Activated T-helper 2 cell treated with anti-CD3 and anti-CD28 coated beads, Interferon-gamma antibody, Interleukin-2, Interleukin-4, amounts not matched to agents 10 μg/mL and 5 μg/mL and 100 μg/mL, durations not matched to agents 14 hours and 24 hours and 36 hours (primary cell): Measurements from ENCODE around the gene ZNF609. TPM values are rescaled to one million over a fixed set of nuclear protein-coding genes. Genes with fewer than 3 reads are reported as not detected.
A peak's percentile ranks its signal among the peaks of the same experiment; 100 is the strongest.

Experiments used
- DNase-seq: peaks from one replicate; pipeline ENCODE4 v3.0.0; 2021; ENCODE audit warnings: low spot score
- H3K27ac Mint-ChIP-seq: one replicate; pipeline ENCODE4 v1.8.0; 2021; ENCODE audit warnings: mixed read lengths
- H3K27me3 Mint-ChIP-seq: one replicate; pipeline ENCODE4 v1.8.0; 2021; ENCODE audit warnings: low read depth, mixed read lengths
- H3K36me3 Mint-ChIP-seq: one replicate; pipeline ENCODE4 v1.8.0; 2021; ENCODE audit warnings: low read depth, mixed read lengths
- H3K4me1 Mint-ChIP-seq: one replicate; pipeline ENCODE4 v1.8.0; 2021; ENCODE audit warnings: low read depth, mixed read lengths
- H3K4me3 Mint-ChIP-seq: one replicate; pipeline ENCODE4 v1.8.0; 2021; ENCODE audit warnings: low read depth, mild to moderate bottlenecking, moderate library complexity, mixed read lengths
- H3K9me3 Mint-ChIP-seq: one replicate; pipeline ENCODE4 v1.8.0; 2021; ENCODE audit warnings: mixed read lengths
- intact Hi-C: fragments of 100-400 bp; cut with micrococcal nuclease; formaldehyde crosslinking; loops from one replicate; pipeline ENCODE4 v1.15.1; 2023
- total RNA-seq: library from RNA; stranded (reverse); gene quantifications from 2 replicates; pipeline ENCODE4 v1.2.3, GENCODE V29; 2022

The ZNF609 gene
- total RNA-seq, 1 donor from 2014 or later = 50.9 TPM

GRCh38 chr15:64536244-64536836 is 76.0 kb downstream of the ZNF609 start:
- no peaks in the 10 kb centered on the region for H3K27me3 Mint-ChIP-seq
- intact Hi-C loops = loop anchor here (5.0 kb wide), 1 partner anchor 46 kb away; no protein-coding TSS in a partner anchor

GRCh38 chr15:64542091-64542490 is 81.7 kb downstream of the ZNF609 start:
- Mint-ChIP-seq H3K4me3 (no peak overlapping the region), H3K9me3 (no peaks in the 10 kb centered on the region), H3K27me3 (no peaks in the 10 kb centered on the region), H3K27ac (no peak overlapping the region), H3K4me1 (peaks cover 20% of the 10 kb centered on the region), H3K36me3 (peaks cover 7% of the 10 kb centered on the region)
- DNase-seq = no peak
- intact Hi-C loops = no loop called here

More at GRCh38 chr15:64536244-64536836, 76.0 kb downstream of the ZNF609 start:
- Mint-ChIP-seq H3K27ac (peak overlapping the region; percentile 53), H3K9me3 (no peaks in the 10 kb centered on the region), H3K4me3 (peak overlapping the region; percentile 2), H3K4me1 (peaks cover 43% of the 10 kb centered on the region), H3K36me3 (peaks cover 19% of the 10 kb centered on the region)
- DNase-seq = no peak

GRCh38 chr15:64544450-64544849 is 84.1 kb downstream of the ZNF609 start:
- intact Hi-C loops = no loop called here
- H3K4me3 Mint-ChIP-seq = no peak overlapping the region
- no peak for DNase-seq
- no peaks in the 10 kb centered on the region for H3K9me3 Mint-ChIP-seq
- peaks cover 24% of the 10 kb centered on the region for H3K4me1 Mint-ChIP-seq
- peaks cover 9% of the 10 kb centered on the region for H3K36me3 Mint-ChIP-seq
- no peaks in the 10 kb centered on the region for H3K27me3 Mint-ChIP-seq
- H3K27ac Mint-ChIP-seq = no peak overlapping the region

- H3K27me3 Mint-ChIP-seq = no peaks in the 10 kb centered on the region
- peaks cover 22% of the 10 kb centered on the region for H3K4me1 Mint-ChIP-seq
- H3K27ac Mint-ChIP-seq = no peak overlapping the region
- H3K36me3 Mint-ChIP-seq = peaks cover 10% of the 10 kb centered on the region
- no peak for DNase-seq
- H3K9me3 Mint-ChIP-seq = no peaks in the 10 kb centered on the region
- H3K4me3 Mint-ChIP-seq = no peak overlapping the region
- intact Hi-C loops = no loop called here
These were observed 86.9 kb downstream of the ZNF609 start for GRCh38 chr15:64547275-64547674.

DNA sequence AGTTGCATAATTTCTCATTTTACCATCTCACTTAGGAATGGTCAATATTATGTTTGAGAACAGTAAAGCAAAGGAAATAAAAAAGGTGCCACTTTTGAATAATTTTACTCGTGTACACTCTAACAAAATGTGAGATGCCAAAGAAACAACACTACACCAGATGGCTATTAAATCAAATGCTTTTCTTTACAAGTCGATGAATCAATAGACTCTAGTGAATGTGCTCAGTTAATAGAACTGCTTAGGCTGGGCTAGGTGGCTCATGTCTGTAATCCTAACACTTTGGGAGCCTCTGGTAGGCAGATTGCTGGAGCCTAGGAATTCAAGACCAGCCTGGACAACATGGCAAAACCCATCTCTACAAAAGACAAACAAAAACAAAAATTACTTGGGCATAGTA is 87.9 kb downstream of the ZNF609 start:
- Mint-ChIP-seq H3K4me3 (no peak overlapping the region), H3K27ac (no peak overlapping the region), H3K36me3 (peaks cover 10% of the 10 kb centered on the region), H3K27me3 (no peaks in the 10 kb centered on the region), H3K4me1 (peaks cover 21% of the 10 kb centered on the region), H3K9me3 (no peaks in the 10 kb centered on the region)
- intact Hi-C loops = no loop called here
- no peak for DNase-seq

DNA sequence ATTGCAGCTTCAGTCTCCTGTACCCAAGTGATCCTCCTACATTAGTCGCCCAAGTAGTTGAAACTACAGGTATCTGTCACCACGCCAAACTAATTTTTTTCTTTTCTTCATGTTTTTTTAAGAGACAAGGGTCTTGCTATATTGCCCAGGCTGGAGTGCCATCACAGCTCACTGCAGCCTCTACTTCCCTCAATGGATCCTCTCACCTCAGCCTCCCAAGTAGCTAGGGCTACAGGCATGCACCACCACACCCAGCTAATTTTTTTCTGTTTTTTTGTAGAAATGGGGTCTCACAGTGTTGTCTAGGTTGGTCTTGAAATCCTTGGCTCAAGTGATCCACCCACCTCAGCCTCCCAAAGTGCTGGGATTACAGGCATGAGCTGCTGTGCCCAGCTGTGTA is 89.5 kb downstream of the ZNF609 start:
- peaks cover 10% of the 10 kb centered on the region for H3K36me3 Mint-ChIP-seq
- no peaks in the 10 kb centered on the region for H3K9me3 Mint-ChIP-seq
- intact Hi-C loops = no loop called here
- peaks cover 15% of the 10 kb centered on the region for H3K4me1 Mint-ChIP-seq
- no peak overlapping the region for H3K27ac Mint-ChIP-seq
- no peak overlapping the region for H3K4me3 Mint-ChIP-seq
- no peak for DNase-seq
- H3K27me3 Mint-ChIP-seq = no peaks in the 10 kb centered on the region

DNA sequence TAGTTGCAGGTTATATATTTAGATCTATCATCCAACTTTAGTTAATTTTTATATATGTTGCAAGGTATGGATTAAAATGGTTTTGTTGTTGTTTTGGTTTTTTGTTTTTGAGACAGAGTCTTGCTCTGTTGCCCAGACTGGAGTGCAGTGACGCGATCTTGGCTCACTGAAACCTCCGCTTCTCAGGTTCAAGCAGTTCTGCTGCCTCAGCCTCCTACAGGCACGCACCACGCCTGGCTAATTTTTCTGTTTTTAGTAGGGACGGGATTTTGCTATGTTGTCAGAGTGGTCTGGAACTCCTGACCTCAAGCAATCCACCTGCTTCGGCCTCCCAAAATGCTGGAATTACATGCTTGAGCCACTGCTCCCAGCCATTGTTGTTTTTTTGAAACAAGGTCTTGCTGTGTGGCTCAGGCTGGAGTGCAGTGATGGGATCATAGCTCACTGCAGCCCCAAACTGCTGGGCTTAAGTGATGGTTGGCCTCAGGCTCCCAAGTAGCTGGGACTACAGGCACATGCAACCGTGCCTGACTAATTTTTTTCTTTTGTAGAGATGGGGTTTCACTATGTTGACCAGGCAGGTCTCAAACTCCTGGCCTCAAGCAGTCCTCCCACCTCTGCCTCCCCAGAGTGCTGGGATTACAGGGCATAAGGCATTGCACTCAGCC is 92.0 kb downstream of the ZNF609 start:
- peaks cover 13% of the 10 kb centered on the region for H3K4me1 Mint-ChIP-seq
- no peaks in the 10 kb centered on the region for H3K27me3 Mint-ChIP-seq
- H3K27ac Mint-ChIP-seq = no peak overlapping the region
- peaks cover 13% of the 10 kb centered on the region for H3K36me3 Mint-ChIP-seq
- no peaks in the 10 kb centered on the region for H3K9me3 Mint-ChIP-seq
- intact Hi-C loops = no loop called here
- DNase-seq = no peak
- no peak overlapping the region for H3K4me3 Mint-ChIP-seq

DNA sequence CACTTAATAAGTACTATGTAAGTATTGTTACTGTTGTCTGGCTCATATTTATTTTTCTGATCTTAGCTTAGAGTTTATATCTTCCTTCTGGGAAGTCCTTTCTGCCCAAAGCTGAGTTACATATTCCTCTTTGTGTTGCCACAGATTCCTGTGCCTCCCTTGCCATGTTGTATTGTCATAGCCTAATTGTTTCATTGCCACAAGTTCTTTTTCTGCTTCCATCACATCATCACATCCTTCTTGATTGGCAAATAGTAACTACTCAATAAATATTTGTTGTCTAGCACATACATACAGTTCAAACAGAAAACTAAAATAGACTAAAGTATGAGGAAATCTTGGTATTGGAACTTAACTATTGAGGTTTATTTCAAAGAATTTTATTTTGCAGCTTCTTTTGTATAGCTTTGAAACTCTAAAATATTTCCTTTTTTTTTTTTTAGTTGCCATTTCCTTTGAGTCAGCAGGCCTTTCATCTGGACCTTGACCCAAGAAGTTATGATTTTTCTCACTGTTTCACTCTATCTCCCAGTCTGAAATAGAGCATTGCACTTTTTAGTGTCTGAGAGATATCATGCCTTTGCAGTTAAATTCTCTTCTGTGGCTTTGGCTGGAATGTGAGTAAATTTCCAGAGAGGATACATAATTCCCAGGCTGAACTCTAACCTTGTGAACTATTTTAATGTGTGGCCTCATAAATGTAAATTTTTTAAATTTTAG is 98.2 kb downstream of the ZNF609 start:
- no peaks in the 10 kb centered on the region for H3K27me3 Mint-ChIP-seq
- peaks cover 27% of the 10 kb centered on the region for H3K36me3 Mint-ChIP-seq
- DNase-seq = no peak
- intact Hi-C loops = no loop called here
- peak overlapping the region; percentile 21 for H3K27ac Mint-ChIP-seq
- no peaks in the 10 kb centered on the region for H3K9me3 Mint-ChIP-seq
- no peak overlapping the region for H3K4me3 Mint-ChIP-seq
- peaks cover 29% of the 10 kb centered on the region for H3K4me1 Mint-ChIP-seq

GRCh38 chr15:64559243-64559642 is 98.9 kb downstream of the ZNF609 start:
- no peaks in the 10 kb centered on the region for H3K27me3 Mint-ChIP-seq
- no peak overlapping the region for H3K27ac Mint-ChIP-seq
- peaks cover 32% of the 10 kb centered on the region for H3K4me1 Mint-ChIP-seq
- peaks cover 27% of the 10 kb centered on the region for H3K36me3 Mint-ChIP-seq
- DNase-seq = no peak
- no peak overlapping the region for H3K4me3 Mint-ChIP-seq
- intact Hi-C loops = no loop called here
- H3K9me3 Mint-ChIP-seq = no peaks in the 10 kb centered on the region

GRCh38 chr15:64560501-64560900 is 100.1 kb downstream of the ZNF609 start:
- DNase-seq = no peak
- Mint-ChIP-seq H3K27me3 (no peaks in the 10 kb centered on the region), H3K4me3 (no peak overlapping the region), H3K4me1 (peaks cover 38% of the 10 kb centered on the region), H3K36me3 (peaks cover 30% of the 10 kb centered on the region), H3K27ac (no peak overlapping the region), H3K9me3 (no peaks in the 10 kb centered on the region)
- intact Hi-C loops = no loop called here

DNA sequence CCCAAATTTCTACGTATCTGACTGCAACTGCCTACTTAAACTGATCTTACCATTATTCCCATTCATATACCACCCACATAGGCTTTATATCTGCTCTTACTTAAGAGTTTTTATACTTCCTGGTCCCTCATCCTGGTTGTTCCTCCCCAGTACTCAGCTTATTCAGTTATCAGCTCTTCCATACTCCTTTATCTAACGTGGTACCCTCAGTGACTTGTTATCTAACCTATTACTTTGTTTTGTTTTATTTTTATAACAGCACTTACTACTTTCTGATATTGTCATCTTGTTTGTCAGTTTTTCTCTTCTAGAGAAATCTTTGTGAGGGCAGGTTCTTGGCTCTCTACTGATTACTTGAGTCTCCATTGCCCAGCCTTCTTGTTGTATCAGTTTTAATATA is 100.6 kb downstream of the ZNF609 start:
- no peak for DNase-seq
- no peaks in the 10 kb centered on the region for H3K27me3 Mint-ChIP-seq
- H3K4me1 Mint-ChIP-seq = peaks cover 38% of the 10 kb centered on the region
- peak overlapping the region; percentile 10 for H3K27ac Mint-ChIP-seq
- intact Hi-C loops = no loop called here
- no peak overlapping the region for H3K4me3 Mint-ChIP-seq
- H3K9me3 Mint-ChIP-seq = no peaks in the 10 kb centered on the region
- H3K36me3 Mint-ChIP-seq = peaks cover 30% of the 10 kb centered on the region

GRCh38 chr15:64562003-64562640 is 101.7 kb downstream of the ZNF609 start:
- no peak for DNase-seq

GRCh38 chr15:64566102-64566501 is 105.7 kb downstream of the ZNF609 start:
- no peaks in the 10 kb centered on the region for H3K27me3 Mint-ChIP-seq
- intact Hi-C loops = no loop called here
- no peak overlapping the region for H3K4me3 Mint-ChIP-seq

More at GRCh38 chr15:64562003-64562640, 101.7 kb downstream of the ZNF609 start:
- intact Hi-C loops = no loop called here
- H3K36me3 Mint-ChIP-seq = peaks cover 35% of the 10 kb centered on the region
- H3K4me3 Mint-ChIP-seq = no peak overlapping the region
- no peaks in the 10 kb centered on the region for H3K9me3 Mint-ChIP-seq
- no peak overlapping the region for H3K27ac Mint-ChIP-seq
- peaks cover 43% of the 10 kb centered on the region for H3K4me1 Mint-ChIP-seq
- no peaks in the 10 kb centered on the region for H3K27me3 Mint-ChIP-seq

More at GRCh38 chr15:64566102-64566501, 105.7 kb downstream of the ZNF609 start:
- peaks cover 30% of the 10 kb centered on the region for H3K36me3 Mint-ChIP-seq
- no peaks in the 10 kb centered on the region for H3K9me3 Mint-ChIP-seq
- DNase-seq = no peak
- peaks cover 49% of the 10 kb centered on the region for H3K4me1 Mint-ChIP-seq
- no peak overlapping the region for H3K27ac Mint-ChIP-seq
